ENCODE results near the gene KCNJ4. TPM values are rescaled to one million over a fixed set of nuclear protein-coding genes. Genes with fewer than 3 reads are reported as not detected.

Gene KCNJ4
- total RNA-seq, 4 donors from 2014 or later = not detected

GRCh38 chr22:38431266-38432010, 23.6 kb downstream of the KCNJ4 start:
- TF ChIP-seq CTCF (IDR thresholded peaks at IDR 0.05) (no peak), EP300 (IDR thresholded peaks at IDR 0.05; ENCODE audit: low read depth) (no peak), POLR2AphosphoS5 (IDR thresholded peaks at IDR 0.05) (no peak), POLR2A (IDR thresholded peaks at IDR 0.05) (no peak)
- WGBS, 2 donors (ENCODE audit: low coverage in 1 of 2) = 86 to 93% methylated on average over 4 to 12 of the region's 12 CpGs
- intact Hi-C loops (cut with DNase I; ENCODE audit: low total_unique reads) = no loop called here

DNA sequence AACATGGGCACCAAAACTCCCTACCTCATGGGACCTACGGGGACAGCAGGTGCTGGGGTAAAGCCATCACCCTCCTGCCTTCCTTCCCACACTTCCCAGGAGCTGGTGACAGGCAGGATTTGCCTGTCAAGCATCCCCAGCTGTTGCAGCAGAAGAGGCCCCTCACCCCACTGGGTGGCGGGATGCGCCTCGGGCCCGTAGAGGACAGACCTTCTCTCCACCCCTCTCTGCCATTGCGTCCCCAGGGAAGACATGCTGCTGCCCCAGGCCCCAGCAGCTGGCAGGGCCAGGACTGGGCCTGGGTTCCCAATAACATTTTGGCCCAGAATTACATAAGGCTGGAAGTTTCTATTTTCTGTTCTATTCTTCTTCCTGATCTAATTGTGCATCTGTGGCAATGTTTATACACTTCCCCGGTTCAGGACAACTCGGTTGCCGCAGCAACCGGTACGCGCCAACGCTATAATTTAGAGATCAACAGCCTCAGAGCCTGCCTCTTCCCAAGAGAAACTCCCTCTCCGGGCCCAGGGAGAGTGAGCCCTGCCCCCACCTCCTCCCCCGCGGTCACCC, 25.4 kb downstream of the KCNJ4 start:
- TF ChIP-seq POLR2AphosphoS5 (IDR thresholded peaks at IDR 0.05) (no peak), EP300 (IDR thresholded peaks at IDR 0.05; ENCODE audit: low read depth) (no peak), CTCF (IDR thresholded peaks at IDR 0.05) (no peak), POLR2A (IDR thresholded peaks at IDR 0.05) (no peak)

More at GRCh38 chr22:38431266-38432010, 23.6 kb downstream of the KCNJ4 start:
- Histone ChIP-seq H3K9me3 (no peaks in the 10 kb centered on the region), H3K27me3 (no peaks in the 10 kb centered on the region), H3K27ac (no peak overlapping the region), H3K4me1 (no peaks in the 10 kb centered on the region), H3K4me3 (no peak overlapping the region), H3K36me3 (no peaks in the 10 kb centered on the region)
- in situ Hi-C loops (cut with MboI; ENCODE audit: low pct_ligation_motif_present in 1 of 4, low pct_unique_long_range_greater_than_20kb in 1 of 4, low sequenced_read_pairs in 3 of 4) = no loop called here
- no peak for DNase-seq

DNA sequence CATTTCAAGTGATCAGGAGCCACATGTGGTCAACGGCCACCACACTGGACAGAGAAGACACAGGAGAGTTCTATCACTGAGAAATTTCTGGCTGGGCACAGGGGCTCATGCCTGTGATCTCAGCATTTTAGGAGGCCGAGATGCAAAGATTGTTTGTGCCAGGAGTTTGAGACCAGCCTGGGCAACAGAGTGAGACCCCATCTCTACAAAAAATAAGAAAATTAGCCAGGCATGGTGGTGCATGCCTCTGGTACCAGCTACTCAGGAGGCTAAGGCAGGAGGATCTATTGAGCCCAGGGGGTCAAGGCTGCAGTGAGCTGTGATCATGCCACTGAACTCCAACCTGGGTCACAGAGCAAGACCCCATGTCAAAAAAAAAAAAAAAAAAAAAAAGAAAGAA, 26.3 kb downstream of the KCNJ4 start:
- Histone ChIP-seq H3K9me3 (no peaks in the 10 kb centered on the region), H3K36me3 (no peaks in the 10 kb centered on the region), H3K4me3 (no peak overlapping the region), H3K27me3 (no peaks in the 10 kb centered on the region), H3K4me1 (peaks cover 0 to 8% (median 4%) of the 10 kb centered on the region in 4 donors), H3K27ac (no peak overlapping the region)
- no peak for DNase-seq
- intact Hi-C loops (cut with DNase I; ENCODE audit: low total_unique reads) = no loop called here
- WGBS, 2 donors (ENCODE audit: low coverage in 1 of 2) = 67 to 100% methylated on average over 1 to 2 of the region's 2 CpGs
- TF ChIP-seq POLR2AphosphoS5 (IDR thresholded peaks at IDR 0.05) = no peak
- TF ChIP-seq CTCF (IDR thresholded peaks at IDR 0.05) = no peak
- TF ChIP-seq POLR2A (IDR thresholded peaks at IDR 0.05) = no peak
- no peak for TF ChIP-seq EP300 (IDR thresholded peaks at IDR 0.05; ENCODE audit: low read depth)
- in situ Hi-C loops (cut with MboI; ENCODE audit: low pct_ligation_motif_present in 1 of 4, low pct_unique_long_range_greater_than_20kb in 1 of 4, low sequenced_read_pairs in 3 of 4) = no loop called here

More for the DNA sequence above, 25.4 kb downstream of the KCNJ4 start:
- WGBS, 2 donors (ENCODE audit: low coverage in 1 of 2) = 50 to 53% methylated on average over 9 to 16 of the region's 16 CpGs
- no peaks in the 10 kb centered on the region for H3K36me3 ChIP-seq
- DNase-seq = no peak
- no peak overlapping the region for H3K27ac ChIP-seq
- H3K4me1 ChIP-seq = peaks cover 0 to under 1% (median 0%) of the 10 kb centered on the region in 4 donors
- no peaks in the 10 kb centered on the region for H3K27me3 ChIP-seq
- H3K9me3 ChIP-seq = no peaks in the 10 kb centered on the region
- H3K4me3 ChIP-seq = no peak overlapping the region
- intact Hi-C loops (cut with DNase I; ENCODE audit: low total_unique reads) (no loop called here), in situ Hi-C loops (cut with MboI; ENCODE audit: low pct_ligation_motif_present in 1 of 4, low pct_unique_long_range_greater_than_20kb in 1 of 4, low sequenced_read_pairs in 3 of 4) (no loop called here)

DNA sequence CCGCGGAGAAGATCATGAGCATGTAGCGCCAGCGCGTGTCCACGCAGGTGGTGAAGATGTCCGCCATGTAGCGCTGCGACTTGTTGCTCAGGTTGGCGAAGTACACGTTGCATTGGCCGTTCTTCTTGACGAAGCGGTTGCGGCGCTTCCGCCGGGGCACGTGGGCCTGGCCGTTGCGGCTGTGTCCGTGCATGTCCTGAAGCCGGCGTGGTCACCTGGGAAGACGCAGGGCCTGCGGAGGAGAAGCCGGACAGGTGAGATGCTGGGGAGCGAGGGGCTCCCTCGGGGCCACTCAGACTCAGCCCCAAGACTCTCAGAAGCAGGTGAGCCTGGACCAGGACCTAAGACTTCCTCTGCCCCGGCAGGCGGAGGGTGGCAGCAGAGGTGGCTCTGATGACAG, 27.1 kb downstream of the KCNJ4 start:
- in situ Hi-C loops (cut with MboI; ENCODE audit: low pct_ligation_motif_present in 1 of 4, low pct_unique_long_range_greater_than_20kb in 1 of 4, low sequenced_read_pairs in 3 of 4) = no loop called here
- Histone ChIP-seq H3K27ac (no peak overlapping the region), H3K9me3 (no peaks in the 10 kb centered on the region), H3K36me3 (no peaks in the 10 kb centered on the region), H3K27me3 (no peaks in the 10 kb centered on the region), H3K4me1 (peaks cover 0 to 11% (median 7%) of the 10 kb centered on the region in 4 donors), H3K4me3 (no peak overlapping the region)
- no peak for TF ChIP-seq EP300 (IDR thresholded peaks at IDR 0.05; ENCODE audit: low read depth)
- TF ChIP-seq POLR2AphosphoS5 (IDR thresholded peaks at IDR 0.05) = no peak
- TF ChIP-seq POLR2A (IDR thresholded peaks at IDR 0.05) = no peak
- no peak for TF ChIP-seq CTCF (IDR thresholded peaks at IDR 0.05)
- 97% methylated on average over 29 of the region's 31 CpGs; no CpG with 5 or more reads in 1 of the 2 donors for WGBS, 2 donors (ENCODE audit: low coverage in 1 of 2)
- no peak for DNase-seq
- intact Hi-C loops (cut with DNase I; ENCODE audit: low total_unique reads) = no loop called here
